Erythroblast (primary cell): Measurements from ENCODE around the gene AGBL4.
A peak's percentile ranks its signal among the peaks of the same experiment; 100 is the strongest.

Experiments
- DNase-seq, 2 experiments: peaks; one replicate each; lab custom pipeline; 2025; lab: John Stamatoyannopoulos, UW
- GATA1 ChIP-seq: IDR thresholded peaks from 2 replicates; pipeline ENCODE4 v1.6.1; 2011; ENCODE audit warnings: low read depth, mild to moderate bottlenecking, control low read depth, low read length, moderate library complexity
- POLR2A ChIP-seq: IDR thresholded peaks from 2 replicates; pipeline ENCODE4 v1.6.1; 2011; ENCODE audit warnings: mild to moderate bottlenecking, low read length

Gene AGBL4

GRCh38 chr1:48917901-48918603, 1105.7 kb downstream of the AGBL4 start:
- DNase-seq, result no peak
- TF ChIP-seq POLR2A (no peak), GATA1 (no peak)

DNA sequence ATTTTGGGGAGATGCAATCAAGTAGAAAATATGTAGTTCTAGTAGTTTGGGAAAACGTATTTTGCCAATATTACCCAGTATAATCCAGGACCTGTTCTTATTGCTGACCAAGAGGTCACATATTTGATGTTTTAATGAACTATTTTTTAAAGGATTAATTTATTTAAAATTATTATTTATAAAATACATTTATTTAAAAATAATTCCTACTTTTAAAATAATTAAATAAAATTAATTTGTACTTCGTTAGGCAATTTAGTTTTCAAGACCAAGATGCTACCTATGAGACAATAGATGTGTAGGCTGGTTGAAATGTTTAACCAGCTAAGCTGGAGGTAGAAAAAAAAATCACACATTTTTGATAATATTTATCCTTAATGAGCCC, 1106.7 kb downstream of the AGBL4 start:
- DNase-seq, result no peak
- TF ChIP-seq POLR2A (no peak), GATA1 (no peak)

DNA sequence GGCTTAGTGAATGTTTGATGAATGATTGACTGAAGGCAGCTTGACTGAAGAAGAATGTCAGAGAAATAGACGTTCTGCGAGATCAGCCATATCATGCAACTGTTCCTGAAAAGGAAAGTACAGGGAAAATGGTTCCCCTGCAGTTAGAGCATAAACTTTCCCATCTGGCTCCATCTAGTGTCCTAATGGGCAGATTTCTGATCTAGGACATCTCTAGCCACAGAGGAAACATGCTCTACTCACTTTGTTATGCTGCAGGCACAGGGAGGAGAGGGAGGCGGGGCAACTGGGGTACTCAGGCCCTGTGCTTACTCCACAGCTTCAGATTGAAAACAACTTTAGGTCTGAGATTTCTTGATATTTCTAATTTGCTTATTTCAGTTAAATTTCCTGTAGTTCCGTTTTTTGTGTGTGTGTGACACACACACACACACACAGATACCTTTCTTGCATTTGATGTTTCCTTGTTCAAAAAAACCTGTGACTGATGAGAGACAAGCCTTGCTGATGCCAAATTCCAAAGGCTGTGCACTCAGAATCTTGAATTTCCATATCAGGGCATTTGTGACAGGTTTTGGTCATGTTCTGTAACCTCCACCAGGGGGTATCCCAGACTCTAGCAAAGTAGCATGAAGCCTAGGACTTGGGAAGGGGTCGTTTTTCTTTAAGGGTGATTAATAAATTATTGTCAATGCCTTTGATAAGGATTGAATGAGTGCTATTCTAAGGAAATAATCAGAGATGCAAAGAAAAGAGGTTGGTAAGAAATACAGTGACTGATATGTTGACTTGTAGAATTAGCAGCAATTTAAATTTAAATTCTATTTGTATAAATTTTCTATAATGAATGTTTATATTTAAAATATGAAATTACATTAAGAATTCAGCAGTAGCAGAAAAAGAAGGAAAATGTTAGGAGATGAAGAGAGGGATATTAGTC, 1107.4 kb downstream of the AGBL4 start:
- DNase-seq, result peak in 1 of 2 experiments; percentile 7
- TF ChIP-seq GATA1, result no peak
- TF ChIP-seq POLR2A, result no peak

- DNase-seq, result no peak
Measured at GRCh38 chr1:48908606-48909005, 1115.1 kb downstream of the AGBL4 start.

GRCh38 chr1:48906729-48907128, 1117.0 kb downstream of the AGBL4 start:
- TF ChIP-seq POLR2A, result no peak
- no peak for TF ChIP-seq GATA1
- DNase-seq, result no peak

More at GRCh38 chr1:48908606-48909005, 1115.1 kb downstream of the AGBL4 start:
- TF ChIP-seq GATA1 (no peak), POLR2A (no peak)

DNA sequence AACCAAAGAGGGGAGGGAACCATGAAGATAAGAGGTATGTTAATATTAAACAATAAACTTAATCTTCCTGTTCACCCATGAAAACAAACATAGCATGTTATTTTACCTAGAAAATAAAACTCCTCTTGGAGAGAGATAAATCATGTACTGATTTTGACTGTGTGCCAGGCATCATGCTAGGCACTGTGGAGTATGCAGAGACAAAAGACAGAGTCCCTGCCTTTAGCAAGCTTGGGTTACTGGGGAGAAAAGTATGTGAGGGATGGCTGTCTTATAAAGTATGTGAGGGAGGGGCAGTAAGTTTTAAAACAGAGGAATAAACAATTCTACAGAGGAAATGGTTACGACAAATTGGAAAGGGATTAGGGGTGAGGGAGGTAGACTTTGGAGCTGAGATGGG, 1117.6 kb downstream of the AGBL4 start:
- no peak for TF ChIP-seq GATA1
- no peak for TF ChIP-seq POLR2A
- DNase-seq, result no peak

GRCh38 chr1:48903291-48903690, 1120.5 kb downstream of the AGBL4 start:
- TF ChIP-seq POLR2A (no peak), GATA1 (no peak)
- no peak for DNase-seq

- DNase-seq, result no peak
- TF ChIP-seq POLR2A (no peak), GATA1 (no peak)
Measured at GRCh38 chr1:48898894-48899293, 1124.9 kb downstream of the AGBL4 start.

GRCh38 chr1:48889615-48890014, 1134.1 kb downstream of the AGBL4 start:
- no peak for DNase-seq
- TF ChIP-seq GATA1, result no peak
- no peak for TF ChIP-seq POLR2A

- TF ChIP-seq POLR2A (no peak), GATA1 (no peak)
- DNase-seq, result no peak
Measured at GRCh38 chr1:48889082-48889481, 1134.7 kb downstream of the AGBL4 start.

- no peak for DNase-seq
- no peak for TF ChIP-seq GATA1
- no peak for TF ChIP-seq POLR2A
Measured at GRCh38 chr1:48887796-48888195, 1136.0 kb downstream of the AGBL4 start.

GRCh38 chr1:48882020-48882419, 1141.7 kb downstream of the AGBL4 start:
- TF ChIP-seq POLR2A (no peak), GATA1 (no peak)
- no peak for DNase-seq

- peak in 1 of 2 experiments; percentile 1 for DNase-seq
- no peak for TF ChIP-seq POLR2A
- no peak for TF ChIP-seq GATA1
Measured at GRCh38 chr1:48878191-48878940, 1145.4 kb downstream of the AGBL4 start.
